MG63 (cell line): ENCODE measurements around the gene MISP. TPM values are rescaled to one million over a fixed set of nuclear protein-coding genes. Genes with fewer than 3 reads are reported as not detected.
"Not testable (repeated sequence)": the region's sequence is repeated elsewhere in the genome, so short reads cannot be mapped to it uniquely, and the experiment has no call there.

Experiments
- DNase-seq: peaks from one replicate; pipeline ENCODE4 v3.0.0-alpha.2; 2020
- H3K27me3 ChIP-seq: fragments of 250-450 bp; sonication (Bioruptor Pico); 2 replicates; pipeline ENCODE4 v1.5.1; 2020; ENCODE audit warnings: mild to moderate bottlenecking, moderate library complexity
- H3K36me3 ChIP-seq: fragments of 250-450 bp; sonication (Bioruptor Pico); 2 replicates; pipeline ENCODE4 v1.5.1; 2020; ENCODE audit warnings: mild to moderate bottlenecking, moderate library complexity
- H3K4me3 ChIP-seq: fragments of 250-450 bp; sonication (Bioruptor Pico); 2 replicates; pipeline ENCODE4 v1.5.1; 2020; ENCODE audit warnings: mild to moderate bottlenecking, moderate library complexity
- H3K9me3 ChIP-seq: fragments of 250-450 bp; sonication (Bioruptor Pico); 2 replicates; pipeline ENCODE4 v1.5.1; 2020; ENCODE audit warnings: mild to moderate bottlenecking, moderate library complexity
- total RNA-seq: library from RNA; depleted of rRNA; stranded (reverse); fragments of >200 nt; shearing (Covaris generic); gene quantifications from 2 replicates; pipeline ENCODE4 v1.2.3, GENCODE V29; 2014; ENCODE audit warnings: low replicate concordance

Gene MISP
- total RNA-seq, 1 experiment from 2014 or later = not detected

DNA sequence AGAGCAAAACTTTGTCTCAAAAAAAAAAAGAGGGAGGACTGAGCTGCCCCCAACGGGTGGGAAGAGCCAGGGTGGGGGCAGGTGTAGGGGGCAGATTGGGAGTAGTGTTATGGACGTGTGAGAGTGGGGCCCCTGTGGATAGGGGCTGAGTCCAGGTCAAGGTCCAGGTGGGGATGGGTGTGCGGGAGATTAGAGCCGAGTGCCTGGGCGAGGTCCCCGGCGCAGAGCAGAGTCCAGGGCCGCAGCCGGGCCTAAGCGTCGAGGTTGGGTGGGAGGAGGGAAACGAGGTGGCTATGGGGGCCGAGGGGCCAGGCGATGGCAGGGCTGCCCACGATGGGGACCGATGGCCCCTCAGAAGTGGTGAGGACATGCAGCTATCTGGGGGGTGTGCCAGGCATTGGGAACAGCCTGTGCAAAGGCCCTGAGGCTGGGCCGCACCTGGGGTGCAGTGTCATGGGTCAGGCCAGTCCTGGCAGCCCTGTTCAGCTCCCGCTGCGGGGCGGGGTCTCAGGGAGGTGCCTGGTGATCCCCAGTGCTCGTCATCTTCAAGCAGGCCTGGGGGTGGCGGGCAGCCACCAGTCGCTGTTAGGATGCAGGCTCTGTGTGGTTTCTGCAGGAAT, 12.3 kb upstream of the MISP start:
- no peaks in the 10 kb centered on the region for H3K9me3 ChIP-seq

DNA sequence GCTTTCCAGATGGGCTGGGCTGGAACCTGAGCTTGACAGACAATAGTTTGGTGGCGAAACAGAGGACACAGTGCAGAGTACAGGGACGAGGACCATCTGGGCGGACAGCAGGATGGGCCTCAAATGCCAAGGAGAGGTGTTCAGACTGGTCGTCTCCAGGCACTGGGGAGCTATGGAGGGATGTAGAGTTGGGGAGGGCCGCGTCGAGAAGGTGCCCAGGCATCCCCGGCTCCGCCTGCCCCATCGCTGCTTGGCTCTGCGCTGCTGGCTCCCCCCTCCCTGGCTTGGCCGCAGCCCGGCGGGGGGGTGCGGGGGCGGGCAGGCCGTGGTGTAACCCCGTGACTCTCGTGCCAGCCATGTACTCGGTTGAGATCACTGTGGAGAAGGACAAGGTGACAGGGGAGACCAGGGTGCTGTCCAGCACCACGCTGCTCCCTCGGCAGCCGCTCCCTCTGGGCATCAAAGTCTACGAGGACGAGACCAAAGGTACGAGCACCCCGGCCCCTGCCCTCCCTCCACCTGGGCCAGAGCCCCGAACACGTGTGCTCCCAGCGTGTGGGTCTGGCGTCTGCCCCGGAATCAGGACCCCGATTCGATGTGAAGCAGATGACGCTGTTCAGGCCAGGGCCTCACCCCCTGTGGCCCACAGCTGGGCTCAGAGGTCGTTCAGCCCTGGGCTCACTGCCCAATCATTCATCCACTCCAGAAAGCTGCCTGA, 10.8 kb upstream of the MISP start:
- H3K36me3 ChIP-seq = no peaks in the 10 kb centered on the region
- no peak for DNase-seq
- H3K9me3 ChIP-seq = no peaks in the 10 kb centered on the region
- no peak overlapping the region for H3K4me3 ChIP-seq
- H3K27me3 ChIP-seq = no peaks in the 10 kb centered on the region

More for the DNA sequence above, 12.3 kb upstream of the MISP start:
- Histone ChIP-seq H3K27me3 (no peaks in the 10 kb centered on the region), H3K36me3 (no peaks in the 10 kb centered on the region), H3K4me3 (no peak overlapping the region)
- DNase-seq = no peak

- not testable (repeated sequence) for H3K27me3 ChIP-seq, H3K36me3 ChIP-seq, DNase-seq, H3K4me3 ChIP-seq, H3K9me3 ChIP-seq
Measured at GRCh38 chr19:740816-741505, 10.0 kb upstream of the MISP start.

- Histone ChIP-seq H3K36me3 (no peaks in the 10 kb centered on the region), H3K9me3 (no peaks in the 10 kb centered on the region), H3K4me3 (no peak overlapping the region), H3K27me3 (no peaks in the 10 kb centered on the region)
- no peak for DNase-seq
Measured at GRCh38 chr19:741506-742131, 9.3 kb upstream of the MISP start.

GRCh38 chr19:742540-743075, 8.3 kb upstream of the MISP start:
- Histone ChIP-seq H3K4me3 (no peak overlapping the region), H3K27me3 (no peaks in the 10 kb centered on the region), H3K36me3 (no peaks in the 10 kb centered on the region), H3K9me3 (no peaks in the 10 kb centered on the region)
- DNase-seq = no peak

- DNase-seq = no peak
- Histone ChIP-seq H3K36me3 (no peaks in the 10 kb centered on the region), H3K9me3 (no peaks in the 10 kb centered on the region), H3K4me3 (no peak overlapping the region), H3K27me3 (no peaks in the 10 kb centered on the region)
Measured at GRCh38 chr19:743168-743687, 7.7 kb upstream of the MISP start.

DNA sequence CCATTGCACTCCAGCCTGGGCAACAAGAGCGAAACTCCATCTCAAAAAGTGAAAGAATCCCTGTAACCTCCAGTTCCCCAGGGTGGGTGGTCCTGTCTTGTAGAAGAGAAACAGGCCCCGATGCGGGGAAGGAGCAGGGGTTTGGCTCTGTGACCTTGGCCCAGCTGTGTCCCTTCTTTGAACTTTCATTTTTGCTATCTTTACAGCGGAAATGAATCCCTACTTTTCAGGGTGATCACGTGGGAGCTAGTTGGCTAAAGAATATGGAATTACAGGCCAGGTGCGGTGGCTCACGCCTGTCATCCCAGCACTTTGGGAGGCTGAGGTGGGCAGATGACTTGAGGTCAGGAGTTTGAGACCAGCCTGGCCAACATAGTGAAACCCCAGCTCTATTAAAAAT, 5.8 kb upstream of the MISP start:
- H3K36me3 ChIP-seq, DNase-seq, H3K27me3 ChIP-seq, H3K9me3 ChIP-seq, H3K4me3 ChIP-seq: not testable (repeated sequence)

DNA sequence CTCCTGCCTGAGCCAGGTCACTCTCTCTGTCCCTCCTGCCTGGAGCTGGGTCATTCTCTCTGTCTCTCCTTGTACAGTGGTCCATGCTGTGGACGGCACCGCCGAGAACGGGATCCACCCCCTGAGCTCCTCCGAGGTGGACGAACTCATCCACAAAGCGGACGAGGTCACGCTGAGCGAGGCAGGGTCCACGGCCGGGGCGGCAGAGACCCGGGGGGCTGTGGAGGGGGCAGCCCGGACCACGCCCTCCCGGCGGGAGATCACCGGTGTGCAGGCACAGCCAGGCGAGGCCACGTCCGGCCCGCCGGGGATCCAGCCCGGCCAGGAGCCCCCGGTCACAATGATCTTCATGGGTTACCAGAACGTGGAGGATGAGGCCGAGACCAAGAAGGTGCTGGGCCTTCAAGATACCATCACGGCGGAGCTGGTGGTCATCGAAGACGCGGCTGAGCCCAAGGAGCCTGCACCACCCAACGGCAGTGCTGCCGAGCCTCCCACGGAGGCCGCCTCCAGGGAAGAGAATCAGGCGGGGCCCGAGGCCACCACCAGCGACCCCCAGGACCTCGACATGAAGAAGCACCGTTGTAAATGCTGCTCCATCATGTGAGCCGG, 4.6 kb upstream of the MISP start:
- no peaks in the 10 kb centered on the region for H3K9me3 ChIP-seq
- no peaks in the 10 kb centered on the region for H3K27me3 ChIP-seq
- no peak for DNase-seq
- no peaks in the 10 kb centered on the region for H3K36me3 ChIP-seq
- no peak overlapping the region for H3K4me3 ChIP-seq

DNA sequence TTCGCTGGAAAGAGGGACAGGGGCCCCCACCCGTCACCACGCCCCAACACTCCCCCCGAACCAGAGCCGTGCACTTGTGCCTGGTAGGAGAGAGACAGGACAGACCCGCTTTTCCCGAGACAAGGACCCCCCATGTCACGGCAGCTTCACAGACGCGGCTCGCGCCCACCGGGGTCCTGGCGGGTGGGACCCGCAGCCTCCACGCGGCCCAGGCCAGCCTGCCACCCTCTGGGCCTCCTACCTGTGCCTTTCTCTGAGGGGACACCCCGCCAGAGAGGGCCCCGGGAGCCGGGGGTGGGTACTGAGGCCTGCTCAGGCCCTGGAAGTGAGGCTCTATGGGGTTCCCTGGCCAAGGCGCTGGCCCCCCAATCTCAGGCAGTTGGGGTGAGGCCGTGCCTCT, 4.0 kb upstream of the MISP start:
- Histone ChIP-seq H3K4me3 (no peak overlapping the region), H3K9me3 (no peaks in the 10 kb centered on the region), H3K27me3 (no peaks in the 10 kb centered on the region), H3K36me3 (no peaks in the 10 kb centered on the region)
- no peak for DNase-seq

DNA sequence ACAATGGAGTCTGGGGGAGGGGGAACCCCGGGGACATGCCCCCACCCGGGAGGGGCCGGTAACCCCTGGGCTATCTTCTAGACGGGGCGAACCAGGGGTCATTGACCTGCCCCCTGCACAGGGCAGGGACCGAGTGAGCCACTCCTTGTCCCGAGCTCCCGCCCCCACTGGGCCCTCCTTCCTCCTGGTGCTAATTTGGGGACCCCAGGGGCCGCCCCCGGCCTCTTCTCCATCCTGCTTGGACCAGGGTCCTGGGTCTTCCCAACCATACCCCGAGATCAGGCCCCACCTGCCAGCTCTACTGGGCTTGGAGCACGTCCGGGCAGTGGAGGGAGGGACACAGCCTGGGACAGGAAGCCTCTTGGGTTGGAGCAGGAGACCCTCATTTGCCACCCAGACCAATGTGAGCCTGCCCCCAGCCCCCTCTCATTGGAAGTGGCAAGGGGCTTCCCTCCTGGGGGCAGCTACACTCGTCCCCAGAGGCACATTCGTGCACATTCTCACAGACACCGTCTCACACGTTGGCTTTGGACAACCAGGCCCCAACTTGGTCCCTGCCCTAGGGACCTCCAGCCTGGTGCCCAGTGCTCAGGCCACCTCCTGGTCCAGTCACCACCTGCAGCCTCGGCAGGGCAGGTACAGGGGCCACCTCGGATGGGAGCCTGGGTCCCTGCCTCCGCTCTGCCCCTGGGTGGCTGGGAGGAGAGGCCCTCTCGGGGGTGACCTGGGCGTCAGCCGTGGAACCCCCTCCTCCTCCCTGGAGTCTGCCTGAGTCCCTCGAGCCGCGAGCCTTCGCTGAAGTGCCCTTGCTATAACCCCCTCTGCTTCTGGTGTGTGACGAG, 3.3 kb upstream of the MISP start:
- H3K9me3 ChIP-seq = no peaks in the 10 kb centered on the region
- DNase-seq = no peak
- H3K36me3 ChIP-seq = no peaks in the 10 kb centered on the region
- H3K4me3 ChIP-seq = no peak overlapping the region
- no peaks in the 10 kb centered on the region for H3K27me3 ChIP-seq

DNA sequence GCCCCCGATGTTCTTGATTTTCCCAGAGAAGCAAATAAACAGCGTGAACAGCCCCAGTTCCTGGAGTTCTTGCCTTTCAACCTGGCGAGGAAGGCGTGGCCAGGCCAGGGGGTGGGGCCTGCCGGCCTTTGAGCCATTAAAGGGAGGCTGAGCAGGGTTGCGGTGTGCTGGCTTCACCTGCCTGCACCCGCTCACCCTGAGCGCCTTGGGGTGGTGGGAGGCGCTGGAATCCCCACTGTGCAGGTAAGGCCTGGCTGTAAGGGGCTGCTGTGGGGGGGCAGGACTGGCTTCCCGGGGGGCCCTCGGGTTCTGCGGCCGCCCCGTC, 2.7 kb upstream of the MISP start:
- Histone ChIP-seq H3K36me3 (no peaks in the 10 kb centered on the region), H3K9me3 (no peaks in the 10 kb centered on the region), H3K4me3 (no peak overlapping the region), H3K27me3 (no peaks in the 10 kb centered on the region)
- no peak for DNase-seq

DNA sequence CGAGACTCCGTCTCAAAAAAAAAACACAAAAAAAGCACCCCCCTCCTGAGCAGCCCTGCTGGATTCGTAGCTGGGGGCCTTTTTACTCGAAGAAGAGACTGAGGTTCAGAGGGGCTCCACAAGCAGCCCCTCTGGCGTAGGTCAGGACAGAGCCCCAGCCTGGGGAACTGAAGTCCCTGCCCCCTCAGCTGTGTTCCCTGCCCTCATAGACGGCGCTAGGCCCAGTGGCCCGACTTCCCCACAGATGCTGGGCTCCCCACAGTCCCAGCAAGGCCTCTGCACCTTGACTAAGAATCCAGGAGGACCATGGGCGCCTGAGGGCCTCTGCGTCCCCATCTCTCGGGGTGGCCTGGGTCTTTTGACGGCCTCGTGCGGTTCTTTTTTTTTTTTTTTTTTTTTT, 1.1 kb upstream of the MISP start:
- H3K27me3 ChIP-seq = no peaks in the 10 kb centered on the region
- H3K36me3 ChIP-seq = no peaks in the 10 kb centered on the region
- H3K4me3 ChIP-seq = no peak overlapping the region
- no peaks in the 10 kb centered on the region for H3K9me3 ChIP-seq
- no peak for DNase-seq

- DNase-seq = peak; percentile 82
- H3K36me3 ChIP-seq = no peaks in the 10 kb centered on the region
- H3K27me3 ChIP-seq = no peaks in the 10 kb centered on the region
- H3K4me3 ChIP-seq = no peak overlapping the region
- no peaks in the 10 kb centered on the region for H3K9me3 ChIP-seq
Measured at GRCh38 chr19:751501-752341, 809 bp downstream of the MISP start.

GRCh38 chr19:752652-753517, 2.0 kb downstream of the MISP start:
- no peaks in the 10 kb centered on the region for H3K9me3 ChIP-seq
- H3K27me3 ChIP-seq = no peaks in the 10 kb centered on the region
- no peaks in the 10 kb centered on the region for H3K36me3 ChIP-seq
- DNase-seq = peak; percentile 50
- no peak overlapping the region for H3K4me3 ChIP-seq
